DOHH2 (cell line): ENCODE measurements around the gene PSMG1.

Experiments
- H3F3A ChIP-seq: fragments of 200-600 bp; sonication (generic), shearing (Covaris generic); 2 replicates; pipeline ENCODE4 v1.6.0; 2016; ENCODE audit warnings: antibody characterized with exemption, mild to moderate bottlenecking; ENCODE audit not compliant: control insufficient read depth, insufficient read depth
- H3K27ac ChIP-seq: fragments of 200-600 bp; sonication (generic); 2 replicates; pipeline ENCODE4 v1.5.1; 2014; ENCODE audit warnings: low read depth, mild to moderate bottlenecking, low read length, moderate library complexity
- H3K27me3 ChIP-seq: fragments of 200-600 bp; sonication (generic); 2 replicates; pipeline ENCODE4 v1.6.1; 2014; ENCODE audit warnings: mild to moderate bottlenecking, low read length, mixed read lengths; ENCODE audit not compliant: control insufficient read depth
- H3K36me3 ChIP-seq: fragments of 200-600 bp; sonication (generic); 2 replicates; pipeline ENCODE4 v1.6.1; 2014; ENCODE audit warnings: mild to moderate bottlenecking, low read length, moderate library complexity, mixed read lengths; ENCODE audit not compliant: control insufficient read depth
- H3K4me1 ChIP-seq: fragments of 200-600 bp; sonication (generic); 2 replicates; pipeline ENCODE4 v1.6.1; 2014; ENCODE audit warnings: mild to moderate bottlenecking, low read length, mixed read lengths; ENCODE audit not compliant: control insufficient read depth
- H3K4me2 ChIP-seq: fragments of 200-600 bp; sonication (generic); 2 replicates; pipeline ENCODE4 v1.6.0; 2014; ENCODE audit warnings: mild to moderate bottlenecking, low read length, moderate library complexity
- H3K4me3 ChIP-seq: fragments of 200-600 bp; sonication (generic); 2 replicates; pipeline ENCODE4 v1.5.1; 2014; ENCODE audit warnings: mild to moderate bottlenecking, low read length, mixed read lengths
- H3K79me2 ChIP-seq: fragments of 200-600 bp; sonication (generic); 2 replicates; pipeline ENCODE4 v1.6.1; 2014; ENCODE audit warnings: mild to moderate bottlenecking, low read length, mixed read lengths; ENCODE audit not compliant: control insufficient read depth
- H3K9me2 ChIP-seq: fragments of 200-600 bp; sonication (generic); replicated peaks from 2 replicates; pipeline ENCODE4 v1.6.1; 2014; ENCODE audit warnings: mild to moderate bottlenecking, low read length, mixed read lengths; ENCODE audit not compliant: control insufficient read depth
- H3K9me3 ChIP-seq: fragments of 200-600 bp; sonication (generic); 2 replicates; pipeline ENCODE4 v1.6.1; 2014; ENCODE audit warnings: antibody characterized with exemption, low read length, mixed read lengths; ENCODE audit not compliant: control insufficient read depth, insufficient read depth
- H4K20me1 ChIP-seq: fragments of 200-600 bp; sonication (generic); 2 replicates; pipeline ENCODE4 v1.6.0; 2014; ENCODE audit warnings: low read depth, mild to moderate bottlenecking, antibody characterized with exemption, low read length, moderate library complexity; ENCODE audit not compliant: control insufficient read depth, insufficient read depth
- EZH2phosphoT487 ChIP-seq: fragments of 200-600 bp; sonication (generic); IDR thresholded peaks from 2 replicates; pipeline ENCODE4 v1.6.1; 2017; ENCODE audit warnings: borderline replicate concordance, mild to moderate bottlenecking, antibody characterized with exemption, low read length, moderate library complexity, mixed read lengths
- TF ChIP-seq, protein P1 (sequence below): fragments of 200-600 bp; sonication (generic); IDR thresholded peaks from one replicate; pipeline ENCODE4 v1.5.1; 2014; ENCODE audit warnings: antibody characterized with exemption, mild to moderate bottlenecking, low read depth, low read length; ENCODE audit not compliant: poor library complexity, severe bottlenecking

The PSMG1 gene

DNA sequence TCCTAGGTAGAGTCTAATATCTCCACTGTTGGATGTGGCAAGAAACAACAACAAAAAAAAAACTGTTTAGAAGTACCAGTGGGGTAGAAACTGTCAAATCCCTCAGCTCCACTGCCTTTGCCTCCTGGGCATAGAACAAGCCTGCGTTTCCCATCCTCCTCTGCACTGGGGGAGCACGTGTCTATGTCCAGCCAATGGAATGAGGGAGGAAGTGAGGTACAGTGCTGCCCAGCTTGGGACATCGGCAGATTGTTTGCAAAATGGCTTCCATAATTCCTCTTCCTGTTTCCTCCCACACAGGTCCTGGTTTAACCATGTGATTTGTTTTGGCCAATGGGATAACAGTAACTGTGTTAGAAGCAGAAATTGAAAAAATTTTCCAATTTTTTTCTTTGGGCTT is 39.1 kb downstream of the PSMG1 start:
- Histone ChIP-seq H3K4me3 (no peak overlapping the region), H3K27ac (no peak overlapping the region), H3K27me3 (0 out of 2 replicates have a peak, but pooled peaks cover 2% of the 10 kb centered on the region), H3K36me3 (no peaks in the 10 kb centered on the region), H3F3A (no peaks in the 10 kb centered on the region), H3K79me2 (no peaks in the 10 kb centered on the region), H3K4me2 (no peak overlapping the region), H4K20me1 (no peaks in the 10 kb centered on the region), H3K4me1 (no peaks in the 10 kb centered on the region), H3K9me2 (no peaks in the 10 kb centered on the region), H3K9me3 (no peaks in the 10 kb centered on the region)
- TF ChIP-seq EZH2phosphoT487 = no peak
- TF ChIP-seq, protein P1, sequence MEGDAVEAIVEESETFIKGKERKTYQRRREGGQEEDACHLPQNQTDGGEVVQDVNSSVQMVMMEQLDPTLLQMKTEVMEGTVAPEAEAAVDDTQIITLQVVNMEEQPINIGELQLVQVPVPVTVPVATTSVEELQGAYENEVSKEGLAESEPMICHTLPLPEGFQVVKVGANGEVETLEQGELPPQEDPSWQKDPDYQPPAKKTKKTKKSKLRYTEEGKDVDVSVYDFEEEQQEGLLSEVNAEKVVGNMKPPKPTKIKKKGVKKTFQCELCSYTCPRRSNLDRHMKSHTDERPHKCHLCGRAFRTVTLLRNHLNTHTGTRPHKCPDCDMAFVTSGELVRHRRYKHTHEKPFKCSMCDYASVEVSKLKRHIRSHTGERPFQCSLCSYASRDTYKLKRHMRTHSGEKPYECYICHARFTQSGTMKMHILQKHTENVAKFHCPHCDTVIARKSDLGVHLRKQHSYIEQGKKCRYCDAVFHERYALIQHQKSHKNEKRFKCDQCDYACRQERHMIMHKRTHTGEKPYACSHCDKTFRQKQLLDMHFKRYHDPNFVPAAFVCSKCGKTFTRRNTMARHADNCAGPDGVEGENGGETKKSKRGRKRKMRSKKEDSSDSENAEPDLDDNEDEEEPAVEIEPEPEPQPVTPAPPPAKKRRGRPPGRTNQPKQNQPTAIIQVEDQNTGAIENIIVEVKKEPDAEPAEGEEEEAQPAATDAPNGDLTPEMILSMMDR = no peak

DNA sequence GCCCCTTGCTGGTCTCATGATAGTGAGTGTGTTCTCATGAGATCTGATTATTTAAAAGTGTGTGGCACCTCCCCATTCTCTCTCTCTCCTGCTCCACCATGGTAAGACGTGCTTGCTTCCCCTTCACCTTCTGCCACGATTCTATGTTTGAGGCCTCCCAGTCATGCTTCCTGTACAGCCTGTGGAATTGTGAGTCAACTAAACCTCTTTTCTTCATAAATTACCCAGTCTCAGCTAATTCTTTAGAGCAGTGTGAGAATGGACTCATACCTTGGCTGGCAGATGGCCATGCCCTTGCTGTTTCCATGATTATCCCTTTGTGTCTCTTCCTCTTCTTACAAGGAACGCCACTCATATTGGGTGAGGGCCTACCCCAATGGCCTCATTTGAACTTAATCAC is 40.3 kb downstream of the PSMG1 start:
- no peaks in the 10 kb centered on the region for H4K20me1 ChIP-seq
- H3K79me2 ChIP-seq = no peaks in the 10 kb centered on the region
- no peaks in the 10 kb centered on the region for H3F3A ChIP-seq
- no peaks in the 10 kb centered on the region for H3K4me1 ChIP-seq
- H3K27ac ChIP-seq = no peak overlapping the region
- no peaks in the 10 kb centered on the region for H3K9me3 ChIP-seq
- H3K9me2 ChIP-seq = no peaks in the 10 kb centered on the region
- 0 out of 2 replicates have a peak, but pooled peaks cover 2% of the 10 kb centered on the region for H3K27me3 ChIP-seq
- H3K4me3 ChIP-seq = no peak overlapping the region
- no peak for TF ChIP-seq EZH2phosphoT487
- TF ChIP-seq, protein P1 = no peak
- no peaks in the 10 kb centered on the region for H3K36me3 ChIP-seq
- H3K4me2 ChIP-seq = no peak overlapping the region

DNA sequence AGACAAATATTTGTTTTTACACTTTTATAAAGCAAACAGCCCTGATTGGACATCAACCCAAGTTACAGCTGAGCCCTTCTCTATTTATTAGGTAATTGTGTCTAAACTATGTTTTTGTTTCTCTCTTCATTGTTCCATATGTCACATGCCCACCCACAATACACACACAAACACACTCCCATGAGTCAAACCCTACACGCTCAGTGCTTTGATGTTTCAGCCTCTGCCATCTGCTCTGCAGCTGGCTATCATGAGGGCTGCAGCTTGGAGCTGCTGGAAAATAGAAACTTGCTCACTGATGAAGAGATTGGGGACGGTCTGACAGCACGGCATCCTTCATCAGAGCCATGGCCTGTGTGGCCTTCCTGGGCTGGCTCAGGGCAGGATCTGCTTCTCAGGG is 41.7 kb downstream of the PSMG1 start:
- Histone ChIP-seq H3K9me3 (no peaks in the 10 kb centered on the region), H3K4me3 (no peak overlapping the region), H3K4me1 (no peaks in the 10 kb centered on the region), H3K27me3 (0 out of 2 replicates have a peak, but pooled peaks cover 2% of the 10 kb centered on the region), H3F3A (no peaks in the 10 kb centered on the region), H3K4me2 (no peak overlapping the region), H3K9me2 (no peaks in the 10 kb centered on the region), H3K27ac (no peak overlapping the region), H3K36me3 (no peaks in the 10 kb centered on the region), H3K79me2 (no peaks in the 10 kb centered on the region), H4K20me1 (no peaks in the 10 kb centered on the region)
- TF ChIP-seq, protein P1 = no peak
- no peak for TF ChIP-seq EZH2phosphoT487
